ENCODE measurements around the gene TRIM44. TPM values are rescaled to one million over a fixed set of nuclear protein-coding genes. Genes with fewer than 3 reads are reported as not detected.

The TRIM44 gene
- total and polyA plus RNA-seq, 8 donors = 6.3 to 55.4 (median 36.4) TPM

GRCh38 chr11:35814081-35814695 lies 151.6 kb downstream of the TRIM44 start:
- DNase-seq (no peak), FAIRE-seq (no peak), ATAC-seq (no peak)
- Histone ChIP-seq H3K27ac (no peak overlapping the region), H3K4me3 (no peak overlapping the region), H3K4me1 (peaks cover 29 to 39% (median 39%) of the 10 kb centered on the region in 3 donors), H3K27me3 (no peaks in the 10 kb centered on the region), H3K9me3 (no peaks in the 10 kb centered on the region), H3K36me3 (no peaks in the 10 kb centered on the region)
- WGBS, 2 donors = 93 to 95% methylated on average over 7 of the region's 7 CpGs
- intact Hi-C loops (cut with DNase I) = no loop called here
- TF ChIP-seq, protein P1, sequence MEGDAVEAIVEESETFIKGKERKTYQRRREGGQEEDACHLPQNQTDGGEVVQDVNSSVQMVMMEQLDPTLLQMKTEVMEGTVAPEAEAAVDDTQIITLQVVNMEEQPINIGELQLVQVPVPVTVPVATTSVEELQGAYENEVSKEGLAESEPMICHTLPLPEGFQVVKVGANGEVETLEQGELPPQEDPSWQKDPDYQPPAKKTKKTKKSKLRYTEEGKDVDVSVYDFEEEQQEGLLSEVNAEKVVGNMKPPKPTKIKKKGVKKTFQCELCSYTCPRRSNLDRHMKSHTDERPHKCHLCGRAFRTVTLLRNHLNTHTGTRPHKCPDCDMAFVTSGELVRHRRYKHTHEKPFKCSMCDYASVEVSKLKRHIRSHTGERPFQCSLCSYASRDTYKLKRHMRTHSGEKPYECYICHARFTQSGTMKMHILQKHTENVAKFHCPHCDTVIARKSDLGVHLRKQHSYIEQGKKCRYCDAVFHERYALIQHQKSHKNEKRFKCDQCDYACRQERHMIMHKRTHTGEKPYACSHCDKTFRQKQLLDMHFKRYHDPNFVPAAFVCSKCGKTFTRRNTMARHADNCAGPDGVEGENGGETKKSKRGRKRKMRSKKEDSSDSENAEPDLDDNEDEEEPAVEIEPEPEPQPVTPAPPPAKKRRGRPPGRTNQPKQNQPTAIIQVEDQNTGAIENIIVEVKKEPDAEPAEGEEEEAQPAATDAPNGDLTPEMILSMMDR (IDR thresholded peaks at IDR 0.05) = no peak

GRCh38 chr11:35814720-35815305 lies 152.2 kb downstream of the TRIM44 start:
- no peak for ATAC-seq
- Histone ChIP-seq H3K36me3 (no peaks in the 10 kb centered on the region), H3K4me3 (no peak overlapping the region), H3K4me1 (peaks cover 29 to 39% (median 39%) of the 10 kb centered on the region in 3 donors), H3K27me3 (no peaks in the 10 kb centered on the region), H3K9me3 (no peaks in the 10 kb centered on the region), H3K27ac (no peak overlapping the region)
- FAIRE-seq = no peak
- TF ChIP-seq, protein P1 (IDR thresholded peaks at IDR 0.05) = no peak
- 59 to 65% methylated on average over 3 of the region's 3 CpGs for WGBS, 2 donors
- intact Hi-C loops (cut with DNase I) = no loop called here
- DNase-seq = no peak

- TF ChIP-seq, protein P1 (IDR thresholded peaks at IDR 0.05) = no peak
- H3K27ac ChIP-seq = no peak overlapping the region
- H3K36me3 ChIP-seq = no peaks in the 10 kb centered on the region
- no peaks in the 10 kb centered on the region for H3K27me3 ChIP-seq
- peak in 3 of 6 donors; percentile 32 to 55 (median 49) for DNase-seq
- 50 to 51% methylated on average over 5 of the region's 5 CpGs for WGBS, 2 donors
- no peak for FAIRE-seq
- no peaks in the 10 kb centered on the region for H3K9me3 ChIP-seq
- intact Hi-C loops (cut with DNase I) = no loop called here
- H3K4me3 ChIP-seq = no peak overlapping the region
- H3K4me1 ChIP-seq = peaks cover 29 to 39% (median 39%) of the 10 kb centered on the region in 3 donors
- peak; percentile 70 to 85 (median 75) for ATAC-seq
These were observed 153.2 kb downstream of the TRIM44 start for GRCh38 chr11:35815556-35816315.

GRCh38 chr11:35820614-35821013 lies 158.0 kb downstream of the TRIM44 start:
- H3K9me3 ChIP-seq = no peaks in the 10 kb centered on the region
- H3K27ac ChIP-seq = no peak overlapping the region
- intact Hi-C loops (cut with DNase I) = loop anchor here in 1 of 3 donors (10.0 kb wide), 1 partner anchor 444 kb away; no protein-coding TSS in a partner anchor
- no peak for FAIRE-seq
- H3K4me3 ChIP-seq = no peak overlapping the region
- H3K27me3 ChIP-seq = no peaks in the 10 kb centered on the region
- H3K4me1 ChIP-seq = peaks cover 10 to 23% (median 18%) of the 10 kb centered on the region in 3 donors
- no peak for DNase-seq
- H3K36me3 ChIP-seq = no peaks in the 10 kb centered on the region
- TF ChIP-seq, protein P1 (IDR thresholded peaks at IDR 0.05) = no peak
- WGBS, 2 donors = 79 to 80% methylated on average over 5 of the region's 5 CpGs
- ATAC-seq = no peak
